ENCODE results near the gene SYTL5. TPM values are rescaled to one million over a fixed set of nuclear protein-coding genes. Genes with fewer than 3 reads are reported as not detected.

SYTL5 gene
- total and polyA plus RNA-seq, 2 experiments from 2014 or later: not detected

GRCh38 chrX:38060331-38060878 lies 54.1 kb downstream of the SYTL5 start:
- TF ChIP-seq EZH2 (IDR thresholded peaks at IDR 0.05; ENCODE audit: insufficient read depth, poor library complexity, severe bottlenecking) (no peak), EZH2phosphoT487 (IDR thresholded peaks at IDR 0.05; ENCODE audit: insufficient read depth, low read depth) (no peak)
- 88 to 100% methylated on average over 2 of the region's 2 CpGs for WGBS, 2 experiments (ENCODE audit: low coverage in 1 of 2, low lambda C conversion rate in 2 of 2, missing lambda C conversion rate in 2 of 2)
- no peaks in the 10 kb centered on the region for H3K27me3 ChIP-seq (replicated peaks; ENCODE audit: insufficient read depth)

GRCh38 chrX:38061335-38061734 lies 55.0 kb downstream of the SYTL5 start:
- H3K36me3 ChIP-seq (ENCODE audit: low read depth): no peaks in the 10 kb centered on the region
- TF ChIP-seq EZH2 (IDR thresholded peaks at IDR 0.05; ENCODE audit: insufficient read depth, poor library complexity, severe bottlenecking): no peak
- no peak for TF ChIP-seq EZH2phosphoT487 (IDR thresholded peaks at IDR 0.05; ENCODE audit: insufficient read depth, low read depth)
- H3K9ac ChIP-seq: no peak overlapping the region
- DNase-seq: peak; percentile 43
- no peaks in the 10 kb centered on the region for H3K79me2 ChIP-seq (ENCODE audit: insufficient read depth)
- H3K27ac ChIP-seq: no peak overlapping the region
- 5 to 7% methylated on average over 2 of the region's 2 CpGs for WGBS, 2 experiments (ENCODE audit: low coverage in 1 of 2, low lambda C conversion rate in 2 of 2, missing lambda C conversion rate in 2 of 2)
- no peaks in the 10 kb centered on the region for H3K27me3 ChIP-seq (replicated peaks; ENCODE audit: insufficient read depth)
- H4K20me1 ChIP-seq (ENCODE audit: insufficient read depth): no peaks in the 10 kb centered on the region
- no peak overlapping the region for H3K4me2 ChIP-seq (ENCODE audit: unreplicated experiment)
- H3K4me1 ChIP-seq (ENCODE audit: insufficient read depth): peaks cover 9% of the 10 kb centered on the region; the same call in 1 of the 2 replicates
- in situ Hi-C loops (cut with MboI): no loop called here
- no peaks in the 10 kb centered on the region for H3K9me2 ChIP-seq (ENCODE audit: insufficient read depth)
- no peak overlapping the region for H3K4me3 ChIP-seq
- H3K9me3 ChIP-seq (ENCODE audit: low read depth): no peaks in the 10 kb centered on the region
- no peaks in the 10 kb centered on the region for H3F3A ChIP-seq (ENCODE audit: insufficient read depth)
- no peak overlapping the region for H2AFZ ChIP-seq

More at GRCh38 chrX:38060331-38060878, 54.1 kb downstream of the SYTL5 start:
- Histone ChIP-seq H3F3A (ENCODE audit: insufficient read depth) (no peaks in the 10 kb centered on the region; the same call in 1 of the 2 replicates), H3K9me3 (ENCODE audit: low read depth) (no peaks in the 10 kb centered on the region), H3K4me1 (ENCODE audit: insufficient read depth) (peaks cover 12% of the 10 kb centered on the region; the same call in 1 of the 2 replicates), H3K36me3 (ENCODE audit: low read depth) (no peaks in the 10 kb centered on the region), H3K9ac (no peak overlapping the region), H3K4me2 (ENCODE audit: unreplicated experiment) (no peak overlapping the region), H3K9me2 (ENCODE audit: insufficient read depth) (no peaks in the 10 kb centered on the region), H3K79me2 (ENCODE audit: insufficient read depth) (no peaks in the 10 kb centered on the region), H3K27ac (no peak overlapping the region), H2AFZ (no peak overlapping the region), H4K20me1 (ENCODE audit: insufficient read depth) (no peaks in the 10 kb centered on the region), H3K4me3 (no peak overlapping the region)
- in situ Hi-C loops (cut with MboI): no loop called here
- no peak for DNase-seq

- no peaks in the 10 kb centered on the region for H3F3A ChIP-seq (ENCODE audit: insufficient read depth)
- no peaks in the 10 kb centered on the region for H3K79me2 ChIP-seq (ENCODE audit: insufficient read depth)
- H3K9ac ChIP-seq: no peak overlapping the region
- H3K4me2 ChIP-seq (ENCODE audit: unreplicated experiment): no peak overlapping the region
- no peaks in the 10 kb centered on the region for H3K27me3 ChIP-seq (replicated peaks; ENCODE audit: insufficient read depth)
- H3K4me1 ChIP-seq (ENCODE audit: insufficient read depth): no peaks in the 10 kb centered on the region
- no peaks in the 10 kb centered on the region for H3K36me3 ChIP-seq (ENCODE audit: low read depth)
- in situ Hi-C loops (cut with MboI): no loop called here
- TF ChIP-seq EZH2phosphoT487 (IDR thresholded peaks at IDR 0.05; ENCODE audit: insufficient read depth, low read depth) (no peak), EZH2 (IDR thresholded peaks at IDR 0.05; ENCODE audit: insufficient read depth, poor library complexity, severe bottlenecking) (no peak)
- H4K20me1 ChIP-seq (ENCODE audit: insufficient read depth): no peaks in the 10 kb centered on the region
- no peaks in the 10 kb centered on the region for H3K9me3 ChIP-seq (ENCODE audit: low read depth)
- H3K27ac ChIP-seq: no peak overlapping the region
- no peak for DNase-seq
- WGBS, 2 experiments (ENCODE audit: low coverage in 1 of 2, low lambda C conversion rate in 2 of 2, missing lambda C conversion rate in 2 of 2): 73 to 84% methylated on average over 2 of the region's 2 CpGs
- no peaks in the 10 kb centered on the region for H3K9me2 ChIP-seq (ENCODE audit: insufficient read depth)
- H2AFZ ChIP-seq: no peak overlapping the region
- H3K4me3 ChIP-seq: no peak overlapping the region
Measured at GRCh38 chrX:38066934-38067333, 60.6 kb downstream of the SYTL5 start.

GRCh38 chrX:38069273-38069672 lies 62.9 kb downstream of the SYTL5 start:
- no peaks in the 10 kb centered on the region for H3F3A ChIP-seq (ENCODE audit: insufficient read depth)
- H3K4me1 ChIP-seq (ENCODE audit: insufficient read depth): no peaks in the 10 kb centered on the region
- H3K27me3 ChIP-seq (replicated peaks; ENCODE audit: insufficient read depth): no peaks in the 10 kb centered on the region
- H3K27ac ChIP-seq: no peak overlapping the region
- no peak overlapping the region for H3K4me2 ChIP-seq (ENCODE audit: unreplicated experiment)
- 88 to 93% methylated on average over 2 to 3 of the region's 3 CpGs for WGBS, 2 experiments (ENCODE audit: low coverage in 1 of 2, low lambda C conversion rate in 2 of 2, missing lambda C conversion rate in 2 of 2)
- no peaks in the 10 kb centered on the region for H3K79me2 ChIP-seq (ENCODE audit: insufficient read depth)
- no peak overlapping the region for H2AFZ ChIP-seq
- in situ Hi-C loops (cut with MboI): no loop called here
- no peaks in the 10 kb centered on the region for H3K36me3 ChIP-seq (ENCODE audit: low read depth)
- no peak for TF ChIP-seq EZH2phosphoT487 (IDR thresholded peaks at IDR 0.05; ENCODE audit: insufficient read depth, low read depth)
- no peak for TF ChIP-seq EZH2 (IDR thresholded peaks at IDR 0.05; ENCODE audit: insufficient read depth, poor library complexity, severe bottlenecking)
- no peak overlapping the region for H3K4me3 ChIP-seq
- no peak overlapping the region for H3K9ac ChIP-seq
- H3K9me2 ChIP-seq (ENCODE audit: insufficient read depth): no peaks in the 10 kb centered on the region
- no peaks in the 10 kb centered on the region for H4K20me1 ChIP-seq (ENCODE audit: insufficient read depth)
- no peaks in the 10 kb centered on the region for H3K9me3 ChIP-seq (ENCODE audit: low read depth)
- DNase-seq: no peak

Measured in GM23248 (cell line).